Activated naive CD8-positive, alpha-beta T cell treated with anti-CD3 and anti-CD28 coated beads, Interleukin-2, amount 50 U/mL, for 24 hours (primary cell): ENCODE data around the gene PITX3.
A peak's percentile ranks its signal among the peaks of the same experiment; 100 is the strongest.

Experiments used
- ATAC-seq: fragments of 150-1000 bp; cut with Tn5 transposase; one replicate; pipeline ENCODE4 v1.10.0; 2021
- DNase-seq: peaks from one replicate; pipeline ENCODE4 v3.0.0; 2021
- H3K27ac Mint-ChIP-seq: one replicate; pipeline ENCODE4 v1.8.0; 2021; ENCODE audit warnings: mild to moderate bottlenecking, mixed read lengths
- H3K27me3 Mint-ChIP-seq: one replicate; pipeline ENCODE4 v1.8.0; 2021; ENCODE audit warnings: mixed read lengths
- H3K36me3 Mint-ChIP-seq: one replicate; pipeline ENCODE4 v1.8.0; 2021; ENCODE audit warnings: low read depth, mixed read lengths
- H3K4me1 Mint-ChIP-seq: one replicate; pipeline ENCODE4 v1.8.0; 2021; ENCODE audit warnings: mixed read lengths
- H3K4me3 Mint-ChIP-seq: one replicate; pipeline ENCODE4 v1.8.0; 2021; ENCODE audit warnings: mild to moderate bottlenecking, moderate library complexity, mixed read lengths
- H3K9me3 Mint-ChIP-seq: one replicate; pipeline ENCODE4 v1.8.0; 2021; ENCODE audit warnings: mixed read lengths

Gene PITX3

GRCh38 chr10:102243309-102243708 is 2.0 kb upstream of the PITX3 start:
- no peaks in the 10 kb centered on the region for H3K9me3 Mint-ChIP-seq
- H3K4me1 Mint-ChIP-seq, result peaks cover 42% of the 10 kb centered on the region
- H3K36me3 Mint-ChIP-seq, result no peaks in the 10 kb centered on the region
- DNase-seq (no peak), ATAC-seq (no peak)
- no peak overlapping the region for H3K27ac Mint-ChIP-seq
- H3K27me3 Mint-ChIP-seq, result peaks cover 33% of the 10 kb centered on the region
- H3K4me3 Mint-ChIP-seq, result no peak overlapping the region

GRCh38 chr10:102242118-102242485 is 790 bp upstream of the PITX3 start:
- Mint-ChIP-seq H3K9me3 (no peaks in the 10 kb centered on the region), H3K4me3 (peak overlapping the region; percentile 77), H3K27me3 (peaks cover 33% of the 10 kb centered on the region), H3K36me3 (no peaks in the 10 kb centered on the region), H3K4me1 (peaks cover 30% of the 10 kb centered on the region), H3K27ac (peak overlapping the region; percentile 3)
- DNase-seq, result no peak
- no peak for ATAC-seq

DNA sequence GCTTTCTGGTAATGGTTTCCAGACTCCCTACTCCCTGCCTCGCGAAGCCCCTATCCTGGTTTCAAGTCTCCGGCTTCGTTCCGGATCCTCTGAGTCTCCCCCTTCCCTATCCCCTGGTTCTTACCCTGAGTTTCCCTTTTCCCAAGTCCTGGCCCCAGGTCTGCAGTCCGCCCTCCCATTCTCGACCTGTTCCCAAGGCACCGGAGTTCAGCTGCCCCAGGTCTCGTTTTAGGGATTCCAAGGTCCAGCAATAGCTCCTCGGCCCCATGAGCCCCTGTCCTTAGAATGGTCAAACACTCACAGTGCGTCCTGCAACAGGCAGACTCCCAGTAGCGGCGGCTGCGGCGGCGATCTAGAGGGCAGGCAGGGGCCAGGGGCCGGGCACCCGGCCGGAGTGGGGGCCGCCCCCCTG is 274 bp downstream of the PITX3 start:
- peaks cover 38% of the 10 kb centered on the region for H3K27me3 Mint-ChIP-seq
- H3K27ac Mint-ChIP-seq, result no peak overlapping the region
- DNase-seq (no peak), ATAC-seq (no peak)
- peaks cover 20% of the 10 kb centered on the region for H3K4me1 Mint-ChIP-seq
- H3K4me3 Mint-ChIP-seq, result peak overlapping the region; percentile 55
- H3K9me3 Mint-ChIP-seq, result no peaks in the 10 kb centered on the region
- H3K36me3 Mint-ChIP-seq, result no peaks in the 10 kb centered on the region

GRCh38 chr10:102240467-102241031 is 763 bp downstream of the PITX3 start:
- peaks cover 41% of the 10 kb centered on the region for H3K27me3 Mint-ChIP-seq
- H3K4me1 Mint-ChIP-seq, result peaks cover 20% of the 10 kb centered on the region
- no peaks in the 10 kb centered on the region for H3K9me3 Mint-ChIP-seq
- no peak overlapping the region for H3K27ac Mint-ChIP-seq
- H3K4me3 Mint-ChIP-seq, result peak overlapping the region; percentile 55
- DNase-seq (no peak), ATAC-seq (no peak)
- no peaks in the 10 kb centered on the region for H3K36me3 Mint-ChIP-seq

- peaks cover 44% of the 10 kb centered on the region for H3K27me3 Mint-ChIP-seq
- no peak for DNase-seq
- ATAC-seq, result no peak
These were observed 3.5 kb downstream of the PITX3 start for GRCh38 chr10:102237711-102238252.

GRCh38 chr10:102236006-102236405 is 5.3 kb downstream of the PITX3 start:
- no peak for ATAC-seq
- Mint-ChIP-seq H3K4me1 (peaks cover 1% of the 10 kb centered on the region), H3K4me3 (no peak overlapping the region), H3K9me3 (no peaks in the 10 kb centered on the region), H3K27me3 (peaks cover 43% of the 10 kb centered on the region), H3K36me3 (no peaks in the 10 kb centered on the region), H3K27ac (no peak overlapping the region)
- DNase-seq, result no peak

More at GRCh38 chr10:102237711-102238252, 3.5 kb downstream of the PITX3 start:
- no peaks in the 10 kb centered on the region for H3K9me3 Mint-ChIP-seq
- no peak overlapping the region for H3K27ac Mint-ChIP-seq
- peaks cover 10% of the 10 kb centered on the region for H3K4me1 Mint-ChIP-seq
- no peaks in the 10 kb centered on the region for H3K36me3 Mint-ChIP-seq
- no peak overlapping the region for H3K4me3 Mint-ChIP-seq

DNA sequence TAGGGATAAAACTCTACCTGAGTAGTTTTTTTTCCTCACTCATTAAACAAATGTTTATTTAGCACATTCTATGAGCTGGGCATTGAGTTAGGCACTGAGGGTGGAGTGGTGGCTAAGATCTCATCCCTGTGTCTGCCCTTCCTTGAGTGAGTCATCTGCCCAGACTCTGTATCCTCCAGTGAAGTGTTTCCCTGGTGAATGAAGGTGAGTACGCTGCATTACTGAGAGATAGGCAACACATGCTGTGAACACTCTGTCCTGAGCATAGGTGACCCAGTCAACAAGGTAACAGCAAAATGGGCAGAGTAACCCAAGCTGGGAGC is 5.8 kb downstream of the PITX3 start:
- DNase-seq (no peak), ATAC-seq (no peak)
- Mint-ChIP-seq H3K27me3 (peaks cover 44% of the 10 kb centered on the region), H3K4me3 (no peak overlapping the region), H3K36me3 (no peaks in the 10 kb centered on the region), H3K4me1 (peaks cover 1% of the 10 kb centered on the region), H3K27ac (no peak overlapping the region), H3K9me3 (no peaks in the 10 kb centered on the region)

- ATAC-seq (no peak), DNase-seq (no peak)
- Mint-ChIP-seq H3K4me3 (no peak overlapping the region), H3K9me3 (no peaks in the 10 kb centered on the region), H3K4me1 (peaks cover 5% of the 10 kb centered on the region), H3K36me3 (no peaks in the 10 kb centered on the region), H3K27ac (no peak overlapping the region), H3K27me3 (peaks cover 40% of the 10 kb centered on the region)
These were observed 6.3 kb downstream of the PITX3 start for GRCh38 chr10:102234888-102235597.

GRCh38 chr10:102233997-102234396 is 7.3 kb downstream of the PITX3 start:
- Mint-ChIP-seq H3K4me3 (no peak overlapping the region), H3K4me1 (peaks cover 10% of the 10 kb centered on the region), H3K27ac (no peak overlapping the region), H3K27me3 (peaks cover 37% of the 10 kb centered on the region), H3K9me3 (no peaks in the 10 kb centered on the region), H3K36me3 (no peaks in the 10 kb centered on the region)
- ATAC-seq (no peak), DNase-seq (no peak)

DNA sequence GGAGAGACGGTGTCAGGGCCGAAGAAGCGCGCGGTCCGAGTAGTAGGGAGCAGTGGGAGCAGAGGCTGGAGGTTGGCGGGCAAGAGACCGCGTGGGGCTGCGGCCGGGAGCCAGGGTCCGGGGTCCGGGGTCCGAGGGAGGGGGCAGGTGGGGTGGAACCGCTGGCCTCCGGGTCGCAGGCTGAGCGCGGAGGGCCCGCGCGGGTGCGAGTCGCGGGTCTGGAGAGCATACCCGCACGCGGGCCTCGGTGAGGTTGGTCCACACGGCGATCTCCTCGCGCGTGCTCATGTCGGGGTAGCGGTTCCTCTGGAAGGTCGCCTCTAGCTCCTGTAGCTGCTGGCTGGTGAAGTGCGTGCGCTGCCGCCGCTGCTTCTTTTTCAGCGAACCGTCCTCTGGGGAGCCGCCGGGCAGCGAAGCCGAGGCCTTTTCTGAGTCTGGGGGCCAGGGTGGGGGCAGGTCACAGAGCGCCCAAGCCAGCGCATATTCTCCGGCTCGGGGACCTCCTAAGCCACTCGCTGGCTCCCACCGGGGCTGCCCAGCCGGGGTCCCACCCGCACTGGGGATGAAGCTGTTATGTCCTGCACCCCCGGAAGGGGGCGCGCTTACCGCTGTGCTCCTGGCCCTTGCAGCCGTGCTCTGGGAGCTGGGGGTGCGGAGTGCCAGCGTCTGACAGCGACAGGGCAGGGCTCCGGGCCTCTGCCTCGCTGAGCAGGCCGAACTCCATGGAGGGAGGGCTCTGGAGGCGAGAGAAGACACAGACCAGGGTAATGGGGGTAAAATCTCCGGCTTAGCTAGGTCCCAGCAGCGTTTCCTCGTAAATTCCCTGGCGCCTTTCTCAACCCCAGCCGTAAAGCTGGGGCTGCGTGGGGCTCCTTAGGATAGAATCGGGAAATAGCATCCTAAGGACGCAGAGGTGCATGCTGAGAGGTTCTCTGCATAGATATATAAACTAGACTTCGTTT is 9.7 kb downstream of the PITX3 start:
- H3K4me1 Mint-ChIP-seq, result peaks cover 11% of the 10 kb centered on the region
- peak overlapping the region; percentile 71 for H3K4me3 Mint-ChIP-seq
- ATAC-seq (peak; percentile 73), DNase-seq (peak; percentile 83)
- H3K36me3 Mint-ChIP-seq, result no peaks in the 10 kb centered on the region
- H3K9me3 Mint-ChIP-seq, result no peaks in the 10 kb centered on the region
- H3K27me3 Mint-ChIP-seq, result peaks cover 56% of the 10 kb centered on the region
- H3K27ac Mint-ChIP-seq, result no peak overlapping the region

DNA sequence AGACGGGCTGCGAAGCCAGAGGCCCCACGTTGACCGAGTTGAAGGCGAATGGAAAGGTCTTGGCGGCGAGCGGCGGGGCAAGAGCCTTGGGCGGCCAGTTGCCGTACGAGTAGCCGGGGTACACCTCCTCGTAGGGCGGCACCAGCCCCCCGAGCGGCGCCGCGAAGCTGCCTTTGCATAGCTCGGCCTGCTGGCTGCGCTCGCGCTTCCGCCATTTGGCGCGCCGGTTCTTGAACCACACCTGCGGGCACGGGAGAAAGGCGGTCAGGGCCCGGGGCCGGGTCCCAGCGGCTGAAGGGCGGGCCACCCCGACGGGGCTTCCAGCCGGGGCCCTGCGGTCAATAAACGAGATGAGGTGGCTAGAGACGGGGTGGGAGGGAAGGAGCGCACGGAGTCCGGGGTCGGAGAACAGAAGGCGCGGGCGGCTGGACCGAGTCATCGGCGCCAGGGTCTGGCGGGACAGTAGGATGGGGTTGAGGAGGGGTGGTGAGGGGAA is 10.4 kb downstream of the PITX3 start:
- DNase-seq, result peak; percentile 57
- no peak for ATAC-seq
- H3K27ac Mint-ChIP-seq, result no peak overlapping the region
- H3K36me3 Mint-ChIP-seq, result no peaks in the 10 kb centered on the region
- no peaks in the 10 kb centered on the region for H3K9me3 Mint-ChIP-seq
- H3K4me1 Mint-ChIP-seq, result peaks cover 18% of the 10 kb centered on the region
- H3K4me3 Mint-ChIP-seq, result peak overlapping the region; percentile 71
- peaks cover 56% of the 10 kb centered on the region for H3K27me3 Mint-ChIP-seq

- Mint-ChIP-seq H3K36me3 (no peaks in the 10 kb centered on the region), H3K4me3 (peak overlapping the region; percentile 71), H3K4me1 (peaks cover 22% of the 10 kb centered on the region), H3K9me3 (no peaks in the 10 kb centered on the region), H3K27ac (no peak overlapping the region), H3K27me3 (peaks cover 56% of the 10 kb centered on the region)
- DNase-seq (peak; percentile 45), ATAC-seq (peak; percentile 39)
These were observed 10.9 kb downstream of the PITX3 start for GRCh38 chr10:102230264-102230860.

DNA sequence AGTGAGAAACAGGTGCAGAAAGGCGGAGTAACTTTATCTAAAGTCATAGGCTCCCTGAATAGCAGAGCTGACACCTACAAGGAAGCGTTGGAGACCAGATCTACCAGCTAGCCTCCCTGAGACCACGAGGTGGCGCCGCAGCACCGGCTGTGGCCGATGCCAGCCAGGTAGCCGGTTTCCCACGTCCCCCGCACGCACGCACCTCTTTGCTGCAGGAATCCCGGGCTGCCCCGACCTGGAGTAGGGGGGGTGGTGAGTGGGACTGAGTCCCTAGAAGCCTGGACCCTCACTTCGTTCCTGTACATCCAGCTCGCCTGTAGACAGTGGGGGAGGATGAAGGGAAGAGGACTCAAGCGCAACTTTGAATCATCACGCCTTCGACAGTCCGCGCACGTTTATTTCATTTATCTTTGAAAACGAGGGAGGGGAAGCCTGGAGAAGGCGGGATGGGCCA is 11.5 kb downstream of the PITX3 start:
- DNase-seq (peak; percentile 89), ATAC-seq (peak; percentile 42)
- Mint-ChIP-seq H3K27ac (no peak overlapping the region), H3K4me3 (peak overlapping the region; percentile 71), H3K4me1 (peaks cover 22% of the 10 kb centered on the region), H3K27me3 (peaks cover 56% of the 10 kb centered on the region), H3K36me3 (no peaks in the 10 kb centered on the region), H3K9me3 (no peaks in the 10 kb centered on the region)

DNA sequence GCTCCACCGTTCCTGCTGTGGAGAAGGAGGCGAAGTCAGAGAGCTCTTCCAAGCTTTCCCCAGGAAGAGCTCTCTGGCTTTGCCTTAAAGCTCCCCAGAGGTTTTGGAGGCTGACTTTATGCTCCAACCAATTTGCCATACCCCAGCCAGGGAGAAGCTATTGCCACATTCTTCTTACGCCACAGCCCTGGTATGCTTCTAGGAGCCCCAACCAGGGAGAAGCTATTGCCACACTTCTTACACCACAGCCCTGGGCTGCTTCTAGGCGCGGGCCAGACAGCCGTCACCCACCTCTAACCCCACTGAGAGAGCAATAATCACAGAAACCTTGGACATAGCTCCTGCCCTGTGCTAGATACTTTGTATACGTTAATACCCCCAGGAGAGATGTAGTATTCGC is 14.3 kb downstream of the PITX3 start:
- no peaks in the 10 kb centered on the region for H3K36me3 Mint-ChIP-seq
- peaks cover 52% of the 10 kb centered on the region for H3K27me3 Mint-ChIP-seq
- no peak overlapping the region for H3K4me3 Mint-ChIP-seq
- H3K4me1 Mint-ChIP-seq, result peaks cover 22% of the 10 kb centered on the region
- ATAC-seq (no peak), DNase-seq (no peak)
- H3K27ac Mint-ChIP-seq, result no peak overlapping the region
- no peaks in the 10 kb centered on the region for H3K9me3 Mint-ChIP-seq
